ENCODE data around the gene GAS2L2.
"Not testable (repeated sequence)": the region's sequence is repeated elsewhere in the genome, so short reads cannot be mapped to it uniquely, and the experiment has no call there.

Gene GAS2L2

GRCh38 chr17:35773129-35773528 is 20.1 kb upstream of the GAS2L2 start:
- DNase-seq (ENCODE audit: low spot score) = no peak

DNA sequence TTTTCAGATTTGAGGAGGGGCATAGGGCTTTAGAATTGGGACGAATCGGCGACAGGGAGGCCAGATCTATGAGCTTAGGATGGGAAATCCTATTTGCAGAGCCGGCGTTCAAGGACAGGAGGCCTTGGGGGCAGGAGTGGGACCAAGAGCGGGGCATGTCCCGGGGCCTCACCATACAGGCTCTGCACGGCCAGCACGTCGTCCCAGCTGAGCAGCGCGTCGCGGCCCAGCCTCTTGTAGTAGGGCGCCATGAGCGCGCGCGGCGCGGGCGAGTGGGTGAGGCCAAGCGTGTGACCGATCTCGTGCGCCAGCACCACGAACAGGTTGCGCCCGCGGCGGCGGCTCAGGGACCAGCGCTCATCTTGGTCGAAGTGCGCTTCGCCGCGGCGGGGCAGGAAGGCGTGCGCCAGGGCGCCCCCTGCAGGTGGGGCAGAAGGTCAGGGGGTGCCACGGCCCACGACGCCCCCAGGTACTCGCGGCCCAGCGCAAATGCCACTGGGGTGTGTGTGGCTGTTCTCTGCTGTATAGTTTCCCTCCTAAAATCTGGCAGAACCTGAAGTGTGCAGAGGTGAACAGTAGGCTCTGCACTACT is 17.0 kb upstream of the GAS2L2 start:
- no peak for DNase-seq (ENCODE audit: low spot score)

DNA sequence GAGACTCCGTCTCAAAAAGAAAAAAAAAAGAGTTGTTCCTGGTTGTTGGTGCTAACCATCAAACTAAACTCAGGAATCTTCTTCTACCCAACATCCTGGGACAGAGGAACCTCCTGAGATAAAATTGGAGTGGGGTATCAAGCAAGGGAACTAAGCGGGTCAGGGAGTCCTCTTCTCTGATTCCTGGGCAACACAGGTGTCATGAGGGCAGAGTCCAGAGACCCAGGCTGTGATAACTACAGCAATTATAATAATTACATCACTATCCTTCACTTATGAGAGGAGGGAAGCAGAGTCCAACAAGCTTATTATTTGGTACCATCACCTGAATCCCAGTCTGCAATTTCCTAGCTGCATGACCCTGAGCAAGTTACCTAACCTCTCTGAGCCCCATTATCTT is 15.8 kb upstream of the GAS2L2 start:
- no peak for DNase-seq (ENCODE audit: low spot score)

DNA sequence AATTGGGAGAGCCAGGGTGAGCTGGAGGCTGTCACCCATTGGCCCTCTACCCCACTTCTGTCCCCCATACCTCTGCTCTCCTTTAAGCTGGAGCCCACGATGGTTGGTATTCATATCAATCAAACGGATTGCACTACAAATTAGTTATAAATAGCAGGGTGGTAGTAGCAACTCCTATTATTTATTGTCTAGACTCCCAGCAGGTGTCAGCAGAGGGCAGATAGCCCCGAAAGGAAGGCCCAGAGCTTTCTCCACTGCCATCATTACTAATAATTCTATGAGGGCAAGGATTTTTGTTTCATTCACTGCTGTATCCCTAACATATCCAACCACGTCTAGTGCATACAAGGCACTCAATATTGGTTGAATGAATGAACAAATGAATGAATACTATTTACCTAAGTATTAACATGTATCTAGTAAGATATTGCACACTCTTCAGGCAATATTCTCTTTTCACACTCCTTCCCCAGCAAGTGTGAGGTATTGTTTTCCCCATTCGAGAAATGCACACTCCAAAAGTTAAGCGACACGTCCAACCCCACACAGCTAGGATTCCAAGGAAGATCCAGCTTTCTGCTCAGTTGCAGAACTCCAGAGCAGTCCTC is 14.0 kb upstream of the GAS2L2 start:
- peak; percentile 55 for DNase-seq (ENCODE audit: low spot score)

- DNase-seq (ENCODE audit: low spot score) = no peak
These were observed 13.4 kb upstream of the GAS2L2 start for GRCh38 chr17:35766489-35766877.

- DNase-seq (ENCODE audit: low spot score) = no peak
These were observed 12.9 kb upstream of the GAS2L2 start for GRCh38 chr17:35765756-35766488.

DNA sequence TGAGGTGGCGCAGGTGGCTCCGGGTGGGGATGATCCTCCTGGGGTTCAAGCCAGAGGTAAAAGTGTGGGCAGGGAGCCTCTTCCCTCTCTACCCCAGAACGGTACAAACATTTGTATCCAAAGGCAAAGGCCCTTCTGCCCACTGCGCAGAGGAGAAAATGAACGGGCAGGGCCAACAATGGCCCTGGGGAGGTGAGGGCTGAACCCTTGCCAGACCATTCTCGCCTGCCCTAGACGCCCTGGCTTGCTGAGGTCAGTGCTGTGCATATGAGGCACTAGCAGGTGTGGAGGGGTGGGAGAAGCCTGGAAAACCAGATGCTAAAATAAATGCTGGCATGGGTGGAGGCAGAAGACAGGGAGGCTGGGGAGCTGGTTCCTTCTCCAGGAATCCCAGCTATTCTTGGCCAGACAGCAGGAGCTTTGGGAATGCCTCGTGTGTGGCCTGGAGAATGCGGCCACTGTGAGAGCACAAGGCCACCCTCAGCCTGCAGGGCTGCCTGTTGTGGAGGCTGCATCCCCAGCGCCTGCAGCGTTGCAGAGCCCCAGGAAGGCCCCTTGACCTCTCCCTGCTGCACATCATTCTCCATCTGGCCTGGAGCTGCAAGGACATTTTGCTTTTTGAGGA is 12.2 kb upstream of the GAS2L2 start:
- no peak for DNase-seq (ENCODE audit: low spot score)

DNA sequence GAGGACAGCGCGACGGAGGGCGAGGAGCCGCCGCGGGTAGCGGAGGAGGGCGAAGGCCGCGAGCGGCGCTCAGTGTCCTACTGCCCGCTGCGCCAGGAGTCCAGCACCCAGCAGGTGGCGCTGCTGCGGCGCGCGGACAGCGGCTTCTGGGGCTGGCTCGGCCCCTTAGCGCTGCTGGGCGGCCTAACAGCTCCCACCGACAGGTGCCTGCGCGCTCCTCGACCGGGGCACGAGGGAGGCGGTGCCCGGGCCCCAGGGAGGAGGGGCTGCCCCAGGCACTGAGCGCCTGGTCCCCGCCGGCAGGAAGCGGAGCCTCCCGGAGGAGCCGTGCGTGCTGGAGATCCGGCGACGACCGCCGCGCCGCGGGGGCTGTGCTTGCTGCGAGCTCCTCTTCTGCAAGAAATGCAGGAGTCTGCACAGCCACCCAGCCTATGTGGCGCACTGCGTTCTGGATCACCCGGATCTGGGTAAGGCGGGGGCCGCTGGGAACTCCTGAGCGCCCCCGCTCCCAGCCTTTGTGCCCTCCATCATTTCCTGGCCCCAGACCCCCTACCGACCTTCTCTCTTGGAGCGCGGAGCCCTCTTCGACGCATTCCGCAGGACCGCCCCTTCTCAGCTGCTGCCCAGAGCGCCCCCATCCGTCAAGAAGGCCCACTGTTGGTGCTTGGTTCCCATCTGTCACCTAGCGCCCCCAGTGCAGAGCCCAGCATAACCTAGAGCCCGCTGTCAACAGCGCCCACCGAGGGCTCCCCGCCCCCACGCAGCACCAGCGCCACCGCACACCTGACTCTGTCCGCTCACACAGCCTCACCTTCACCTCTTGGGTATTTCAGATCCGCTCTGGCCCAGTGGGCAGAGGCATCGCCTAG is 11.3 kb upstream of the GAS2L2 start:
- peak; percentile 91 for DNase-seq (ENCODE audit: low spot score)

GRCh38 chr17:35763767-35764122 is 10.7 kb upstream of the GAS2L2 start:
- no peak for DNase-seq (ENCODE audit: low spot score)

GRCh38 chr17:35761601-35762000 is 8.6 kb upstream of the GAS2L2 start:
- DNase-seq (ENCODE audit: low spot score) = no peak

GRCh38 chr17:35760587-35760986 is 7.5 kb upstream of the GAS2L2 start, which contains the start of gene C17orf50:
C17orf50 (plus strand) TSS chr17:35760887; CDS start chr17:35760942, 55 bp downstream.
- DNase-seq (ENCODE audit: low spot score) = no peak

DNA sequence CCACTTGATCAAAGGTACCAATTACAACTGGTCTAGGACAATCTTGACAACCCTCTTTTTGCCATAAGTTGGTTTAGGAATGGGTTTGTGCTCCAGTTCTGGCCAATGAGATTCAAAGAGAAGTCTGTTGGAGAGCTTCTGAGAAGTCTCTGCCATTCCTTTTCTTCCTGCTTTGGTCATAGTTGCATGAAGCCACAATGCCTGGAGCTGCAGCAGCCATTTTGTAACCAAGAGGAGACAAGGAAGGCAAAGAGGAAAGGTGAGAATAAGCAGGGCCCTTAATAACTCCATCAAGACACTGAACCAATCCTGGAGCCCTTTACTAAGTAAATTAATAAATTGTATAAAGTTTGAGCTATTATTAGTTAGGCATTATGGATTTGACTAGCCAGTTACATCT is 4.2 kb upstream of the GAS2L2 start:
- DNase-seq (ENCODE audit: low spot score) = no peak

DNA sequence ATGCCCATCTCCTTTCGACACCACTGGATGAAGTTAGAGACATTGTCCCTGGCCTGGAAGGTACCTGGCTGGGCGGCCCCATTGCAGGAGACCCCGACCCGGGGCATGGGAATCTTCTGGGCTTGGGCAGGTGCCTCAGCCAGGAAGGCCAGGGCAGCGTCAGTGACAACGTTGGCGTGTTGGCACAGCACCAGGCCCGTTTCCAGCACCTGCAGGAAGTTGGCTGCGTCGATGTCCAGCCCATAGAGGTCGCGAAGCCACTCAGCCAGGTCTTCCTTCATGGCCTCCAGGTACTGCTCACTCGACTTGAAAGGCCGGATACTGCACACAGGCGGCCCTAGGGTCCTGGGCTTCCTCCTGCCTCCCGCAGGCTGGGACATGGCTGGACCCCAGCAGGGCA is 568 bp downstream of the GAS2L2 start:
- no peak for DNase-seq (ENCODE audit: low spot score)

DNA sequence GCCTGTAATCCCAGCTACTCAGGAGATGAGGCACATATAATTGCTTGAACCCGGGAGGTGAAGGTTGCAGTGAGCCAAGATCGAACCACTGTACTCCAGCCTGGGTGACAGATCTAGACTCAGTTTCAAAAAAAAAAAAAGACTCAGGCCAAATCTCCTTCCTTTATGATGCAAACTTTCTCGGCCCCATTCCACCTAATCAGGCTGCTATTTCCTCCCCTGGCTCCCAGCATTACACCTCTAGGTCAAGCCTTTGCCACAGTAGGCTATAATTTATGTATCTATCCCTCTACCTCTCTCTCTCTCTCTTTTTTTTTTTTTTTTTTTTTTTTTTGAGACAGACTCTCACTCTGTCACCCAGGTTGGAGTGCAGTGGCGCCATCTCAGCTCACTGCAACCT is 1.5 kb downstream of the GAS2L2 start:
- DNase-seq (ENCODE audit: low spot score) = not testable (repeated sequence)

GRCh38 chr17:35750526-35751395 is 2.3 kb downstream of the GAS2L2 start:
- DNase-seq (ENCODE audit: low spot score) = no peak

- no peak for DNase-seq (ENCODE audit: low spot score)
These were observed 3.3 kb downstream of the GAS2L2 start for GRCh38 chr17:35749560-35750412.

DNA sequence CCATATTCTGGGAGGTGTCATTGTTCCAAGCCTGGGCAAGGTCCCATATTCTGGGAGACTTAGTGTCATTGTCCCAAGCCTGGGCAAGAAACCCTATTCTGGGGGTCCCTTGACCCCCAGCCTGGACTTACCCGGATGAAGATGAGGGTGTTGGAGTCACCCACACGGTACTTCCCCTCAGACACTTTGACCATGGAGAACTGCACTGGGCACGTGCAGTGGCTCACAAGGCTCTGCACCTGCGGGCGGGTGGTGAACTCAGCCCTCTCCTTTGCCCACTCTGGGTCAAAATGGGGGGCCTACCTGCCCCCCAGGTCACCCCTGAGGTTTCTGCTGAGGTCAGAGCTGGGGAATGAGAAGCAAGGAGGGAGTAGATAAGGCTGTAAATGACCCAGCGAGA is 4.1 kb downstream of the GAS2L2 start:
- DNase-seq (ENCODE audit: low spot score) = no peak

DNA sequence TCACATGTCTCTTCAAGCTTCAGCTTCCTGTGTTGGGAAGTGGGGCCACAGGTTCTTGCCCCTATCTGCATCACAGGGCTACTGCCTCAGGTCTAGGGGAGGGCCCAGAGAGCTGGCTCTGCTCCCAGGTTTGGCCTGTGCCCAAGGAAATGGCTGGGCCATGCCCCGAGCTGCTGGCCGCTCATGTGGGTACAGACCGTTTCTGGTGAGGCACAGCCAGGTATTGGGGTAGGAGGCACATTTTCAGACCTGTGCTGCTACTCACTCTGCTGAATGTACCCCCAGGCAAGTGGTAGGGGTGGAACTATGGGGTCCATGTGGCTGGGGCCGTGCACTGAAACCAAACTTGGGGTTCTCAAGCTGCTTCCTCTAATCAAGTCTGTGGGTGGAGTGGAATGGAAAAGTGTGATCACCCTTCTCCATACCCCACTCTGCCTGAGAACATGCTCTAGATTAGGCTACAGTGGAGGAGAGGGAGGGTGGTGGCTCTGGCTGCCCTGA is 4.6 kb downstream of the GAS2L2 start:
- no peak for DNase-seq (ENCODE audit: low spot score)

DNA sequence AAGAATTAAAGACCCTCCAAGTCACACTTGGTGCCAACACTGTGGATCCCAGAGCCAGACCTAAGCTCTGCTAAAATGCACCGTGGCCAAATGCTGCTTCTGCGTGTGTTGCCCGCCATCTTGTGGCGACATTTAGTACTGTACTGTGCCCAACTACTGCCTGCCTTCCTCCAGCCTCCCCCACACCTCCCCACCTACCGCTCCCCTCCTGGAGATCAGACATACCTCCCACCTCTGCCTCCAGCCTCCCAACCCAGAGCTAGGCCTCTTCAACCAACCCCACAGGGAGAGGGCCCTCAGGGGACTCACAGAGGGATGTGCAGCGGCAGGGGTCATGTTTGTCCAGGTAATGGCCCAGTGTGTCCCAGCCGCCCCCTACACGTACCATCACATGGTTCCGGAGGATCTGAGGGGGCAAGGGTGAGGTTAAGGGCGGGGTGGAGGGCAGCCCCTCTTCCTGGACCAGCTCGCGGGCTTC is 5.5 kb downstream of the GAS2L2 start:
- DNase-seq (ENCODE audit: low spot score) = peak; percentile 82

Measured in RKO (cell line).